ENCODE results near the gene SHISA5. TPM values are rescaled to one million over a fixed set of nuclear protein-coding genes. Genes with fewer than 3 reads are reported as not detected.
"Not testable (repeated sequence)": the region's sequence is repeated elsewhere in the genome, so short reads cannot be mapped to it uniquely, and the experiment has no call there.

The SHISA5 gene
- total and polyA plus RNA-seq, 10 of the 15 experiments (the other 5 are each of a cell fraction or from before 2014, with no cell fraction given), result 17.1 to 148 (median 67.3) TPM

DNA sequence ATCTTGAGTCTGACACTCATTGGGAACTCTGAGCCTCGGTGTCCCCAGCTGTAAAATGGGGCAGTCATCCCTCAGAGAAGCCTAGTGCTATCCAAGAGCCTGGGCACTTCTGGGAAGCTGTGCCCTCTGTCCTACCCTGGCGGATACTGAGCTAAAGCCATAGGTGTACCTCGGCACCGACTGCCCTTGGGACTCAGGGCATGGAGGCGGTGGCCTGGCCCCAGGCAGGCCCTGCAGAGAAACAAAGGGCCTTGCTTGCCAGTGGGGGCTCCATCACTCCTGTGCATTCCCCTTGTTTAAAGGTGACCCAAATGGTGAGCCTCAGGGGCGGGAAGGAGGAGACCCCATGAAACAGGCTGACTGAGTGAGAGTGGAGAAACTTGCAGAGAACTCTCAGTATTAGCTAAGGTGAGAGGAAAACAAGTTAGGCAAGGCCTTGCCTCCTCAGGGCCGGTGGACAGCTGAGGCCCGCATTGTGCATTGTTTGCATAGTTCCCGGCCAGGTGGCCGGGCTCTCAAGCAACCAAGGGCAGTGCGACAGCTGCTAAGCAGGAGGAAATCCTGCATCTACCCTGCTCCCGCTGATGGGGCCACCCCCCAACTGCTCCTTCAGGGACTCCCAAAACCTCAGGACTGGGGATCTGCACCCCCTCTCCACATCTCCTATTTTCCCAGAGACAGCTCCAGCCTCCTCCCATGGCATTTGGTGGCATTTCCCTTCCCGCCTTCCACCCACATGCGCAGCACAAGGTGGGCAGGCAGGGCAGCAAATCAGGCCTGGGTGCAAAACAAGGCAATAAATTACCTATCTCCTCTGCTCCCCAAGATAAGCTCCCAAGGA lies 48.4 kb upstream of the SHISA5 start (continued):
- TF ChIP-seq NR2C1 (IDR thresholded peaks at IDR 0.05) (no peak), CHD2 (IDR thresholded peaks at IDR 0.05; ENCODE audit: borderline replicate concordance, low read depth, low read length) (no peak), GATAD2B (conservative IDR thresholded peaks at IDR 0.05; ENCODE audit: low read depth) (no peak), SMAD5 (IDR thresholded peaks at IDR 0.05; ENCODE audit: low read depth) (no peak), JUND (IDR thresholded peaks at IDR 0.05; ENCODE audit: low read depth, low read length) (no peak), MEF2B (IDR thresholded peaks at IDR 0.05; ENCODE audit: partially characterized antibody, poor library complexity, severe bottlenecking) (no peak), ZZZ3 (IDR thresholded peaks at IDR 0.05; ENCODE audit: control insufficient read depth, insufficient read length, low read depth) (no peak)
- TF ChIP-seq, protein P1, sequence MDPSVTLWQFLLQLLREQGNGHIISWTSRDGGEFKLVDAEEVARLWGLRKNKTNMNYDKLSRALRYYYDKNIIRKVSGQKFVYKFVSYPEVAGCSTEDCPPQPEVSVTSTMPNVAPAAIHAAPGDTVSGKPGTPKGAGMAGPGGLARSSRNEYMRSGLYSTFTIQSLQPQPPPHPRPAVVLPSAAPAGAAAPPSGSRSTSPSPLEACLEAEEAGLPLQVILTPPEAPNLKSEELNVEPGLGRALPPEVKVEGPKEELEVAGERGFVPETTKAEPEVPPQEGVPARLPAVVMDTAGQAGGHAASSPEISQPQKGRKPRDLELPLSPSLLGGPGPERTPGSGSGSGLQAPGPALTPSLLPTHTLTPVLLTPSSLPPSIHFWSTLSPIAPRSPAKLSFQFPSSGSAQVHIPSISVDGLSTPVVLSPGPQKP (IDR thresholded peaks at IDR 0.05; ENCODE audit: low read depth, low read length), result no peak
- TF ChIP-seq, protein P2, sequence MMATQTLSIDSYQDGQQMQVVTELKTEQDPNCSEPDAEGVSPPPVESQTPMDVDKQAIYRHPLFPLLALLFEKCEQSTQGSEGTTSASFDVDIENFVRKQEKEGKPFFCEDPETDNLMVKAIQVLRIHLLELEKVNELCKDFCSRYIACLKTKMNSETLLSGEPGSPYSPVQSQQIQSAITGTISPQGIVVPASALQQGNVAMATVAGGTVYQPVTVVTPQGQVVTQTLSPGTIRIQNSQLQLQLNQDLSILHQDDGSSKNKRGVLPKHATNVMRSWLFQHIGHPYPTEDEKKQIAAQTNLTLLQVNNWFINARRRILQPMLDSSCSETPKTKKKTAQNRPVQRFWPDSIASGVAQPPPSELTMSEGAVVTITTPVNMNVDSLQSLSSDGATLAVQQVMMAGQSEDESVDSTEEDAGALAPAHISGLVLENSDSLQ (IDR thresholded peaks at IDR 0.05), result no peak
- TF ChIP-seq, protein P3, sequence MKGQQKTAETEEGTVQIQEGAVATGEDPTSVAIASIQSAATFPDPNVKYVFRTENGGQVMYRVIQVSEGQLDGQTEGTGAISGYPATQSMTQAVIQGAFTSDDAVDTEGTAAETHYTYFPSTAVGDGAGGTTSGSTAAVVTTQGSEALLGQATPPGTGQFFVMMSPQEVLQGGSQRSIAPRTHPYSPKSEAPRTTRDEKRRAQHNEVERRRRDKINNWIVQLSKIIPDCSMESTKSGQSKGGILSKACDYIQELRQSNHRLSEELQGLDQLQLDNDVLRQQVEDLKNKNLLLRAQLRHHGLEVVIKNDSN (IDR thresholded peaks at IDR 0.05; ENCODE audit: borderline replicate concordance, extremely low read length, insufficient read depth, low read depth, low read length), result no peak

DNA sequence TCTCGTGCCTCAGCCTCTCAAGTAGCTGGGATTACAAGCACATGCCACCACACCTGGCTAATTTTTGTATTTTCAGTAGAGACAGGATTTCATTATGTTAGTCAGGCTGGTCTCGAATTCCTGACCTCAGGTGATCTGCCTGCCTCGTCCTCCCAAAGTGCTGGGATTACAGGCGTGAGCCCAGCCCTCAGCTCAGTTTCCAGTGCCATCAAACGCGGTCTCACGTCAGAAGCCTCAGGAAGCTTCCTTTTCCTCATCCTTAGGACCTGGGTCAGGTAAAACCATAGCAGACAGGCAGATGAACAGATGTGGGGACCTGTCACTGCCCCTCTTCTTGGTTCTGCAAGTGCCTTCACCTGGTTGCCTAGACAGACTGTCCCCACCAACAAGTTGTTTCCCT lies 47.7 kb upstream of the SHISA5 start:
- DNase-seq (ENCODE audit: low read depth, low spot score); H3K27me3 ChIP-seq (replicated peaks in 1 of 2; ENCODE audit: control insufficient read depth in 2 of 2, insufficient read depth in 2 of 2, low read length in 1 of 2); BruUV-seq (replicated peaks); H3K4me2 ChIP-seq (ENCODE audit: control insufficient read depth, insufficient read depth); FAIRE-seq; H3K9me3 ChIP-seq (replicated peaks; ENCODE audit: control insufficient read depth, insufficient read depth, low read length); H3K9ac ChIP-seq (ENCODE audit: control insufficient read depth, insufficient read depth, low read length); H3K4me3 ChIP-seq; intact Hi-C loops (cut with micrococcal nuclease; ENCODE audit: unreplicated experiment); H4K20me1 ChIP-seq (ENCODE audit: control insufficient read depth, insufficient read depth); ATAC-seq; H3K27ac ChIP-seq (ENCODE audit: control insufficient read depth, insufficient read depth); in situ Hi-C loops (cut with MboI); H2AFZ ChIP-seq (ENCODE audit: control insufficient read depth, low read depth, low read length): not testable (repeated sequence)
- WGBS (ENCODE audit: insufficient coverage, insufficient replicate concordance, low lambda C conversion rate, missing lambda C conversion rate), result 34% methylated on average over 7 of the region's 7 CpGs
- Histone ChIP-seq H3K36me3 (ENCODE audit: control insufficient read depth in 2 of 2, insufficient read depth in 2 of 2, low read length in 1 of 2) (peaks cover 0 to 30% of the 10 kb centered on the region in 2 experiments; a peak in 3 of 4 replicates), H3K4me1 (ENCODE audit: control insufficient read depth, insufficient read depth, low read length) (peaks cover 11% of the 10 kb centered on the region), H3K79me2 (ENCODE audit: control insufficient read depth, insufficient read depth, low read length) (peaks cover 53% of the 10 kb centered on the region)
- ChIA-PET RAD21 (ENCODE audit: unreplicated experiment) (interaction anchor here (1.0 to 2.9 kb wide), 2 partner anchors 79 to 115 kb away, joined by 4 to 9 read pairs; no protein-coding TSS in a partner anchor), SMC1A (ENCODE audit: uncharacterized antibody, unreplicated experiment) (interaction anchor here (0.7 to 1.3 kb wide), 4 partner anchors 84 to 116 kb away, joined by 3 read pairs; partner anchors contain the start of genes ATRIP and SLC26A6), CTCF (interaction anchor here (1.1 to 16.3 kb wide), 5 partner anchors 84 to 151 kb away, joined by 4 to 239 read pairs (median 58); partner anchors contain the start of genes CCDC51, SLC26A6 and TMA7), POLR2A (interaction anchor here (0.7 kb wide), 1 partner anchor 1738 kb away, joined by 5 read pairs; no protein-coding TSS in a partner anchor)
